Fibroblast of lung (primary cell): Measurements from ENCODE around the gene HECTD2. TPM values are rescaled to one million over a fixed set of nuclear protein-coding genes. Genes with fewer than 3 reads are reported as not detected.
A peak's percentile ranks its signal among the peaks of the same experiment; 100 is the strongest.
"Not testable (repeated sequence)": the region's sequence is repeated elsewhere in the genome, so short reads cannot be mapped to it uniquely, and the experiment has no call there.

Experiments used
- DNase-seq, 2 donors: peaks; one replicate each; pipeline versions ENCODE4 v3.0.0 to v3.0.0-alpha.2; 2010; ENCODE audit warnings: low read depth in 2 of 2
- H2AFZ ChIP-seq: 2 replicates; pipeline ENCODE4 v1.5.1; 2012; ENCODE audit warnings: low read length, control low read depth, inconsistent platforms
- H3K27ac ChIP-seq: 2 replicates; pipeline ENCODE4 v1.5.1; 2011; ENCODE audit warnings: low read length, control low read depth; ENCODE audit not compliant: insufficient read depth
- H3K27me3 ChIP-seq: 2 replicates; pipeline ENCODE4 v1.5.1; 2011; ENCODE audit warnings: mild to moderate bottlenecking, low read length; ENCODE audit not compliant: control insufficient read depth, insufficient read depth
- H3K36me3 ChIP-seq: 2 replicates; pipeline ENCODE4 v1.5.1; 2011; ENCODE audit warnings: low read length; ENCODE audit not compliant: control insufficient read depth, insufficient read depth
- H3K4me1 ChIP-seq: 2 replicates; pipeline ENCODE4 v1.5.1; 2011; ENCODE audit warnings: low read length; ENCODE audit not compliant: control insufficient read depth, insufficient read depth; ENCODE audit errors: extremely low read depth
- H3K4me2 ChIP-seq: 2 replicates; pipeline ENCODE4 v1.5.1; 2011; ENCODE audit warnings: low read length, control low read depth; ENCODE audit not compliant: insufficient read depth; ENCODE audit errors: extremely low read depth
- H3K4me3 ChIP-seq, 4 experiments: fragments of 200-600 bp in 1 of 4; sonication (generic) in 1 of 4; replicated peaks in 1 of 4; 2 replicates each; pipeline ENCODE4 v1.5.1; 2011 to 2016; ENCODE audit warnings: low read length in 4 of 4, low read depth in 3 of 4, mild to moderate bottlenecking in 3 of 4, control low read depth in 2 of 4, inconsistent platforms in 1 of 4, mixed read lengths in 1 of 4; ENCODE audit not compliant: insufficient read depth in 1 of 4; ENCODE audit errors: control extremely low read depth in 1 of 4
- H3K79me2 ChIP-seq: 2 replicates; pipeline ENCODE4 v1.5.1; 2012; ENCODE audit warnings: mild to moderate bottlenecking, low read length, inconsistent platforms; ENCODE audit not compliant: control insufficient read depth, insufficient read depth
- H3K9ac ChIP-seq: 2 replicates; pipeline ENCODE4 v1.5.1; 2011; ENCODE audit warnings: mild to moderate bottlenecking, low read length, control low read depth; ENCODE audit not compliant: insufficient read depth
- H3K9me3 ChIP-seq: 2 replicates; pipeline ENCODE4 v1.5.1; 2012; ENCODE audit warnings: low read depth, low read length; ENCODE audit not compliant: control insufficient read depth, insufficient read depth
- H4K20me1 ChIP-seq: 2 replicates; pipeline ENCODE4 v1.5.1; 2011; ENCODE audit warnings: low read length; ENCODE audit not compliant: control insufficient read depth, insufficient read depth; ENCODE audit errors: extremely low read depth
- EZH2 ChIP-seq: IDR thresholded peaks from 2 replicates; pipeline ENCODE4 v1.5.1; 2012; ENCODE audit warnings: low read length, control low read depth, mild to moderate bottlenecking; ENCODE audit errors: missing control alignments
- polyA plus RNA-seq, 2 donors: library from polyadenylated mRNA; depleted of rRNA in 1 of 2; stranded (reverse) in 1 of 2; unstranded in 1 of 2; fragments of >200 nt; gene quantifications; 2 replicates each; pipeline ENCODE4 v1.2.1, GENCODE V29; 2011 to 2012; ENCODE audit warnings: missing spikeins in 1 of 2
- total RNA-seq: library from RNA; depleted of rRNA; stranded (reverse); fragments of >200 nt; gene quantifications from 2 replicates; pipeline ENCODE4 v1.2.1, GENCODE V29; 2014
- TF ChIP-seq, protein P1 (sequence below), 2 donors: IDR thresholded peaks in 1 of 2; conservative IDR thresholded peaks in 1 of 2; 1 replicate in 1 of 2; 2 replicates in 1 of 2; pipeline ENCODE4 v1.5.1; 2011 to 2012; ENCODE audit warnings: low read length in 2 of 2, control low read depth in 1 of 2, inconsistent platforms in 1 of 2, low read depth in 1 of 2, mild to moderate bottlenecking in 1 of 2

HECTD2 gene
- total and polyA plus RNA-seq, 2 donors (not counting 1 experiment from before 2014, with no cell fraction given) = 7.6 to 8.3 TPM

DNA sequence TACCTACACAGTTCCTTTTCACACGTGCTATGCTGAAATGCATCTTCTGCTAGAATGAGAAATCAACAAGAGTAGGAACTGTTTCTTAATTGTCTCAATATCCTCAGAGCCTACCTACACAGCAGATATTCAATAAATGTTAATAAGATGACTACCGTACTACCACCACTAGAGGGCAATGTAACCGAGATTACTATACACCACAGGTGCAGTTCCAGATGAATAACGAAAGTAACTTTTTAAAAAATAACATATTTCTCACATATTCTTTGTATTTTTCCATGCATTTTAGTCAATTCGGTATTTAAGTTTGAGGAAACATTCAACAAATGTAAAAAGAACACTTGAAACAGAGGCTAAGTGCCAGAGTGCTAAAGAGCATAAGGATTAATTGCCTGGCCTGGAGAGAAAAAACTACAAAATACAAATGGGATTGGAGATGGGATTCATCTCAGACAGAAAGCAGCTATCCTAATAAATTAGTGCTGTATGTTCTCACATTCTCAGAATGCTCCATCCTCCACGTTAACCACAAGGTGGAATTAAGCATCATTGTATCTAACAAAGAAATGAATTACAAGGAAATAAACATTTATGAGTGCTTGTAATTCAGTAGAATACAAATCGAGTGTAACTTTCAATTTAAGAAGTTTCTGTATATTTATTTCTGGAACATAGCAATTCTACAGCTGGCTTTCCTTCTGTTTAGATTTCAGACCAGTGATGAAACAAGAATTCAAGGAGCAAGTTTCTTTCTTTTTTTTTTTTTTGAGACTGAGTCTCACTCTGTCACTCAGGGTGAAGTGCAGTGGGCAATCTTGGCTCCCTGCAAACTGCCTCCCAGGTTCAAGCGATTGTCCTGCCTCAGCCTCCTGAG is 20.3 kb upstream of the HECTD2 start:
- Histone ChIP-seq H2AFZ (no peak overlapping the region), H3K4me2 (peak overlapping the region; percentile 36), H4K20me1 (no peaks in the 10 kb centered on the region), H3K79me2 (no peaks in the 10 kb centered on the region), H3K4me1 (no peaks in the 10 kb centered on the region), H3K27ac (no peak overlapping the region), H3K36me3 (no peaks in the 10 kb centered on the region), H3K9ac (no peak overlapping the region), H3K4me3 (peak overlapping the region in 3 of 4 experiments; percentile 23 to 55 (median 34)), H3K9me3 (no peaks in the 10 kb centered on the region), H3K27me3 (peaks cover 15% of the 10 kb centered on the region)
- peak; percentile 39 to 77 for DNase-seq
- TF ChIP-seq, protein P1, sequence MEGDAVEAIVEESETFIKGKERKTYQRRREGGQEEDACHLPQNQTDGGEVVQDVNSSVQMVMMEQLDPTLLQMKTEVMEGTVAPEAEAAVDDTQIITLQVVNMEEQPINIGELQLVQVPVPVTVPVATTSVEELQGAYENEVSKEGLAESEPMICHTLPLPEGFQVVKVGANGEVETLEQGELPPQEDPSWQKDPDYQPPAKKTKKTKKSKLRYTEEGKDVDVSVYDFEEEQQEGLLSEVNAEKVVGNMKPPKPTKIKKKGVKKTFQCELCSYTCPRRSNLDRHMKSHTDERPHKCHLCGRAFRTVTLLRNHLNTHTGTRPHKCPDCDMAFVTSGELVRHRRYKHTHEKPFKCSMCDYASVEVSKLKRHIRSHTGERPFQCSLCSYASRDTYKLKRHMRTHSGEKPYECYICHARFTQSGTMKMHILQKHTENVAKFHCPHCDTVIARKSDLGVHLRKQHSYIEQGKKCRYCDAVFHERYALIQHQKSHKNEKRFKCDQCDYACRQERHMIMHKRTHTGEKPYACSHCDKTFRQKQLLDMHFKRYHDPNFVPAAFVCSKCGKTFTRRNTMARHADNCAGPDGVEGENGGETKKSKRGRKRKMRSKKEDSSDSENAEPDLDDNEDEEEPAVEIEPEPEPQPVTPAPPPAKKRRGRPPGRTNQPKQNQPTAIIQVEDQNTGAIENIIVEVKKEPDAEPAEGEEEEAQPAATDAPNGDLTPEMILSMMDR (conservative IDR thresholded peaks at IDR 0.05 in 1 of 2, IDR thresholded peaks at IDR 0.05 in 1 of 2; ENCODE audit: low read depth in 1 of 2, low read length in 2 of 2) = peak; percentile 15 to 55
- TF ChIP-seq EZH2 = no peak

DNA sequence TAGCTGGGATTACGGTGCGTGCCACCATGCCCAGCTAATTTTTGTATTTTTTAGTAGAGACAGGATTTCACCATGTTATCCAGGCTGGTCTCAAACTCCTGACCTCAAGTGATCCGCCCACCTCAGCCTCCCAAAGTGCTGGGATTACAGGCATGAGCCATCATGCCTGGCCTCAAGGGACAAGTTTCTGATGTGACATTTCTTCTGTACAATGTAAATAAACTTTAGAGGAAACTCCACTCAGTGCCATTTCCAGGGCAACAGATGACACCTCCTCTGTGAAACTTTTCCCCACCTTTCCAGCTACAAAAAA is 19.7 kb upstream of the HECTD2 start:
- H3K4me3 ChIP-seq, H3K79me2 ChIP-seq, H4K20me1 ChIP-seq, H3K9ac ChIP-seq, H3K9me3 ChIP-seq, H3K4me1 ChIP-seq, H3K36me3 ChIP-seq, DNase-seq, H3K4me2 ChIP-seq, H2AFZ ChIP-seq, H3K27ac ChIP-seq: not testable (repeated sequence)
- H3K27me3 ChIP-seq = peaks cover 12% of the 10 kb centered on the region

DNA sequence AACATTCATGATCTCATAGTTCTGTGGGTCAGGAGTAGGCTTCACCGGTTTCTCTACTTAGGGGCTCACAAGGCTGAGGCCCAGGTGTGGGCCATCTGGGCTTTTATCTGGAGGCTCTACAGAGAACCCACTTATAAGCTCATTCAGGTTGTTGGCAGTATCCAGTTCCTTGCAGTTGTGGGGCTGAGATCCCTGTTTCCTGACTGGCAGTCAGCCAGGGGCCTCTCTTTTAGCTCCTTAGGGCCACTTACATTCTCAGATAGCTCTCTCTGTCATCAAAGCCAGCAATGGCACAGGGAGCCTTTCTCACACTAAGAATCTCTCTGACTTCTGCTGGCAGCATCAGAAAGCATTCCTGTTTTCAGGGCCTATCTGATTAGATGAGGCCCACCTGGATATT is 18.2 kb upstream of the HECTD2 start:
- no peaks in the 10 kb centered on the region for H3K36me3 ChIP-seq
- no peak overlapping the region for H3K4me2 ChIP-seq
- no peak overlapping the region for H3K9ac ChIP-seq
- H3K4me3 ChIP-seq = no peak overlapping the region
- no peaks in the 10 kb centered on the region for H3K9me3 ChIP-seq
- TF ChIP-seq, protein P1 (conservative IDR thresholded peaks at IDR 0.05 in 1 of 2, IDR thresholded peaks at IDR 0.05 in 1 of 2; ENCODE audit: low read depth in 1 of 2, low read length in 2 of 2) = no peak
- TF ChIP-seq EZH2 = no peak
- no peaks in the 10 kb centered on the region for H3K4me1 ChIP-seq
- H3K27ac ChIP-seq = no peak overlapping the region
- H2AFZ ChIP-seq = no peak overlapping the region
- no peak for DNase-seq
- H3K79me2 ChIP-seq = no peaks in the 10 kb centered on the region
- peaks cover 3% of the 10 kb centered on the region for H3K27me3 ChIP-seq
- no peaks in the 10 kb centered on the region for H4K20me1 ChIP-seq
